HepG2 (cell line): ENCODE results near the gene MRPS25. TPM values are rescaled to one million over a fixed set of nuclear protein-coding genes. Genes with fewer than 3 reads are reported as not detected.

Experiments used
- ARNT2 ChIP-seq: sonication (generic); formaldehyde crosslinking; IDR thresholded peaks from 2 replicates; pipeline ENCODE4 v1.8.0; 2022; ENCODE audit warnings: mild to moderate bottlenecking, low read depth, missing genetic modification reagents, moderate library complexity
- BCL6 ChIP-seq: IDR thresholded peaks from 2 replicates; pipeline ENCODE4 v1.6.1; 2016; ENCODE audit warnings: missing genetic modification reagents, missing compliant biosample characterization
- CAMTA2 ChIP-seq: sonication (generic); formaldehyde crosslinking; IDR thresholded peaks from 2 replicates; pipeline ENCODE4 v1.4.0; 2020; ENCODE audit warnings: mild to moderate bottlenecking, missing genetic modification reagents, borderline replicate concordance
- CENPT ChIP-seq: sonication (generic); formaldehyde crosslinking; IDR thresholded peaks from 2 replicates; pipeline ENCODE4 v1.8.0; 2022; ENCODE audit warnings: low read depth, mild to moderate bottlenecking, moderate library complexity, missing genetic modification reagents
- FOXO1 ChIP-seq: sonication (generic); formaldehyde crosslinking; IDR thresholded peaks from 2 replicates; pipeline ENCODE4 v1.4.0; 2020; ENCODE audit warnings: missing genetic modification reagents
- RARA ChIP-seq: IDR thresholded peaks from 2 replicates; pipeline ENCODE4 v1.6.1; 2016; ENCODE audit warnings: missing genetic modification reagents, missing compliant biosample characterization
- SOX13 ChIP-seq, 3 experiments: fragments of 450-650 bp in 1 of 3; sonication (generic) in 1 of 3; formaldehyde crosslinking in 1 of 3; IDR thresholded peaks in 2 of 3; conservative IDR thresholded peaks in 1 of 3; 2 replicates each; pipeline versions ENCODE4 v1.5.0 to v1.6.1; 2016 to 2020; ENCODE audit warnings: antibody characterized with exemption in 1 of 3, mild to moderate bottlenecking in 1 of 3, missing compliant biosample characterization in 1 of 3, missing genetic modification reagents in 1 of 3, moderate library complexity in 1 of 3
- XRCC5 ChIP-seq: fragments of 200-400 bp; formaldehyde crosslinking; optimal IDR thresholded peaks from 2 replicates; pipeline ENCODE3; 2017; ENCODE audit warnings: mild to moderate bottlenecking, low read length
- ZNF12 ChIP-seq: sonication (generic); formaldehyde crosslinking; IDR thresholded peaks from 2 replicates; pipeline ENCODE4 v1.5.0; 2020; ENCODE audit warnings: missing genetic modification reagents
- ZNF557 ChIP-seq: sonication (generic); formaldehyde crosslinking; IDR thresholded peaks from 2 replicates; pipeline ENCODE4 v1.4.0; 2020; ENCODE audit warnings: missing genetic modification reagents
- ZNF616 ChIP-seq: sonication (generic); formaldehyde crosslinking; IDR thresholded peaks from 2 replicates; pipeline ENCODE4 v1.5.0; 2020; ENCODE audit warnings: low read depth, mild to moderate bottlenecking, missing genetic modification reagents
- ZNF713 ChIP-seq: sonication (generic); formaldehyde crosslinking; IDR thresholded peaks from 2 replicates; pipeline ENCODE4 v1.4.0; 2020; ENCODE audit warnings: mild to moderate bottlenecking, missing genetic modification reagents
- ZNF772 ChIP-seq: sonication (generic); formaldehyde crosslinking; IDR thresholded peaks from 2 replicates; pipeline ENCODE4 v1.5.0; 2020; ENCODE audit warnings: mild to moderate bottlenecking, missing genetic modification reagents
- polyA plus RNA-seq, 8 experiments: library from polyadenylated mRNA; depleted of rRNA in 3 of 8; stranded (reverse) in 7 of 8; unstranded in 1 of 8; fragments of >200 nt; fragmentation: Illumina TruSeq in 4 of 8; extraction: Trizol in 4 of 8; gene quantifications; 2 replicates each; pipeline versions ENCODE4 v1.2.1 to v1.2.3, GENCODE V29; 2011 to 2016; ENCODE audit warnings: low read depth in 4 of 8, missing spikeins in 1 of 8, mixed read lengths in 1 of 8; ENCODE audit not compliant: insufficient read depth in 1 of 8
- total RNA-seq, 5 experiments: library from RNA; depleted of rRNA; stranded (reverse); fragments of >200 nt; fragmentation: Illumina TruSeq; extraction: Trizol; gene quantifications; 2 replicates each; pipeline ENCODE4 v1.2.3, GENCODE V29; 2016; ENCODE audit warnings: low read depth in 1 of 5
- TF ChIP-seq, protein P1 (sequence below): sonication (generic); formaldehyde crosslinking; IDR thresholded peaks from 2 replicates; pipeline ENCODE4 v1.4.0; 2020; ENCODE audit warnings: mild to moderate bottlenecking, missing genetic modification reagents
- TF ChIP-seq, protein P2 (sequence below): sonication (generic); formaldehyde crosslinking; IDR thresholded peaks from 2 replicates; pipeline ENCODE4 v1.9.0; 2021; ENCODE audit warnings: missing genetic modification reagents, mild to moderate bottlenecking, borderline replicate concordance
- TF ChIP-seq, protein P3 (sequence below): sonication (generic); formaldehyde crosslinking; IDR thresholded peaks from 2 replicates; pipeline ENCODE4 v1.8.0; 2022; ENCODE audit warnings: mild to moderate bottlenecking, missing genetic modification reagents, borderline replicate concordance
- TF ChIP-seq, protein P4 (sequence below): sonication (generic); formaldehyde crosslinking; IDR thresholded peaks from 2 replicates; pipeline ENCODE4 v1.4.0; 2020; ENCODE audit warnings: mild to moderate bottlenecking, missing genetic modification reagents, borderline replicate concordance
- TF ChIP-seq, protein P5 (sequence below): sonication (generic); formaldehyde crosslinking; IDR thresholded peaks from 2 replicates; pipeline ENCODE4 v1.5.0; 2020; ENCODE audit warnings: mild to moderate bottlenecking, missing genetic modification reagents
- TF ChIP-seq, protein P6 (sequence below): sonication (generic); formaldehyde crosslinking; IDR thresholded peaks from 2 replicates; pipeline ENCODE4 v1.4.0; 2020; ENCODE audit warnings: mild to moderate bottlenecking, missing genetic modification reagents

Gene MRPS25
- total and polyA plus RNA-seq, 2 of the 13 experiments (the other 11 are each of a cell fraction or from before 2014, with no cell fraction given), result 60.1 to 74.3 TPM

DNA sequence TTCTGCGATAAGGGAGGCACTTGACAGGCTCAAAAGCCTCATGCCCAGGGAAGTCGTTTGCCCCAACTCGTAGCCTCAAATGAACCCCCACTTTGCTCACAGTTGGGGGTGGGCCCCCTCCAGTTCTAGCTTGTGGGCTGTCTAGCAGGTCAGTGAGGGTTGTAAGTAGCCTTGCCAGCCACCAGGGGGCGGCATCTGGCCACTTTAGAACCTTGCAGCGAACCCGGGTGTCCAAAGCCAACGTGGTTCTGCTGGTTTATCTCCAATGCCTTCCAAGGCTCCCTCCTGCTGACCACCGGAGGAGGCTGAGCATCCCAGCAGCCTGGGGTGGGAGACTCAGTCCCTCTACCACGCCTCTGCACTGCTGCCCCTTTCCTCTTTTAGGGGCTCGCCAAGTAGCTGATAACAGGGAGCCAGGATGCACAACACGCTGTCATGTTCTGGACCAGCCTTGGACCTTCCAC, 43.0 kb upstream of the MRPS25 start (continued):
- TF ChIP-seq, protein P1, sequence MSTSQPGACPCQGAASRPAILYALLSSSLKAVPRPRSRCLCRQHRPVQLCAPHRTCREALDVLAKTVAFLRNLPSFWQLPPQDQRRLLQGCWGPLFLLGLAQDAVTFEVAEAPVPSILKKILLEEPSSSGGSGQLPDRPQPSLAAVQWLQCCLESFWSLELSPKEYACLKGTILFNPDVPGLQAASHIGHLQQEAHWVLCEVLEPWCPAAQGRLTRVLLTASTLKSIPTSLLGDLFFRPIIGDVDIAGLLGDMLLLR (CRISPR knock-in tag), result 0 out of 2 replicates have a peak, but pooled peaks have one; percentile 37
- no peak for TF ChIP-seq ZNF772 (CRISPR knock-in tag)
- TF ChIP-seq, protein P2, sequence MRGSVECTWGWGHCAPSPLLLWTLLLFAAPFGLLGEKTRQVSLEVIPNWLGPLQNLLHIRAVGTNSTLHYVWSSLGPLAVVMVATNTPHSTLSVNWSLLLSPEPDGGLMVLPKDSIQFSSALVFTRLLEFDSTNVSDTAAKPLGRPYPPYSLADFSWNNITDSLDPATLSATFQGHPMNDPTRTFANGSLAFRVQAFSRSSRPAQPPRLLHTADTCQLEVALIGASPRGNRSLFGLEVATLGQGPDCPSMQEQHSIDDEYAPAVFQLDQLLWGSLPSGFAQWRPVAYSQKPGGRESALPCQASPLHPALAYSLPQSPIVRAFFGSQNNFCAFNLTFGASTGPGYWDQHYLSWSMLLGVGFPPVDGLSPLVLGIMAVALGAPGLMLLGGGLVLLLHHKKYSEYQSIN (CRISPR knock-in tag), result no peak
- TF ChIP-seq, protein P3, sequence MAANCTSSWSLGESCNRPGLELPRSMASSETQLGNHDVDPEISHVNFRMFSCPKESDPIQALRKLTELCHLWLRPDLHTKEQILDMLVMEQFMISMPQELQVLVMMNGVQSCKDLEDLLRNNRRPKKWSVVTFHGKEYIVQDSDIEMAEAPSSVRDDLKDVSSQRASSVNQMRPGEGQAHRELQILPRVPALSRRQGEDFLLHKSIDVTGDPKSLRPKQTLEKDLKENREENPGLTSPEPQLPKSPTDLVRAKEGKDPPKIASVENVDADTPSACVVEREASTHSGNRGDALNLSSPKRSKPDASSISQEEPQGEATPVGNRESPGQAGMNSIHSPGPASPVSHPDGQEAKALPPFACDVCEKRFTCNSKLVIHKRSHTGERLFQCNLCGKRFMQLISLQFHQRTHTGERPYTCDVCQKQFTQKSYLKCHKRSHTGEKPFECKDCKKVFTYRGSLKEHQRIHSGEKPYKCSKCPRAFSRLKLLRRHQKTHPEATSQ (CRISPR knock-in tag), result no peak
- TF ChIP-seq CENPT (CRISPR knock-in tag), result no peak
- peak; percentile 59 for TF ChIP-seq XRCC5
- TF ChIP-seq ZNF713 (CRISPR knock-in tag), result no peak
- no peak for TF ChIP-seq SOX13 (IDR thresholded peaks at IDR 0.05)
- no peak for TF ChIP-seq SOX13 (CRISPR knock-in tag; conservative IDR thresholded peaks at IDR 0.05 in 1 of 2, IDR thresholded peaks at IDR 0.05 in 1 of 2)
- TF ChIP-seq RARA (CRISPR knock-in tag), result no peak
- no peak for TF ChIP-seq FOXO1 (CRISPR knock-in tag)
- no peak for TF ChIP-seq ZNF557 (CRISPR knock-in tag)
- TF ChIP-seq ARNT2, result no peak
- TF ChIP-seq, protein P4, sequence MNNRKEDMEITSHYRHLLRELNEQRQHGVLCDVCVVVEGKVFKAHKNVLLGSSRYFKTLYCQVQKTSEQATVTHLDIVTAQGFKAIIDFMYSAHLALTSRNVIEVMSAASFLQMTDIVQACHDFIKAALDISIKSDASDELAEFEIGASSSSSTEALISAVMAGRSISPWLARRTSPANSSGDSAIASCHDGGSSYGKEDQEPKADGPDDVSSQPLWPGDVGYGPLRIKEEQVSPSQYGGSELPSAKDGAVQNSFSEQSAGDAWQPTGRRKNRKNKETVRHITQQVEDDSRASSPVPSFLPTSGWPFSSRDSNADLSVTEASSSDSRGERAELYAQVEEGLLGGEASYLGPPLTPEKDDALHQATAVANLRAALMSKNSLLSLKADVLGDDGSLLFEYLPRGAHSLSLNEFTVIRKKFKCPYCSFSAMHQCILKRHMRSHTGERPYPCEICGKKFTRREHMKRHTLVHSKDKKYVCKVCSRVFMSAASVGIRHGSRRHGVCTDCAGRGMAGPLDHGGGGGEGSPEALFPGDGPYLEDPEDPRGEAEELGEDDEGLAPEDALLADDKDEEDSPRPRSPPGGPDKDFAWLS (CRISPR knock-in tag), result no peak
- TF ChIP-seq ZNF12 (CRISPR knock-in tag), result no peak
- 0 out of 2 replicates have a peak, but pooled peaks have one; percentile 9 for TF ChIP-seq BCL6 (CRISPR knock-in tag)
- TF ChIP-seq ZNF616 (CRISPR knock-in tag), result no peak
- no peak for TF ChIP-seq CAMTA2
- TF ChIP-seq, protein P5, sequence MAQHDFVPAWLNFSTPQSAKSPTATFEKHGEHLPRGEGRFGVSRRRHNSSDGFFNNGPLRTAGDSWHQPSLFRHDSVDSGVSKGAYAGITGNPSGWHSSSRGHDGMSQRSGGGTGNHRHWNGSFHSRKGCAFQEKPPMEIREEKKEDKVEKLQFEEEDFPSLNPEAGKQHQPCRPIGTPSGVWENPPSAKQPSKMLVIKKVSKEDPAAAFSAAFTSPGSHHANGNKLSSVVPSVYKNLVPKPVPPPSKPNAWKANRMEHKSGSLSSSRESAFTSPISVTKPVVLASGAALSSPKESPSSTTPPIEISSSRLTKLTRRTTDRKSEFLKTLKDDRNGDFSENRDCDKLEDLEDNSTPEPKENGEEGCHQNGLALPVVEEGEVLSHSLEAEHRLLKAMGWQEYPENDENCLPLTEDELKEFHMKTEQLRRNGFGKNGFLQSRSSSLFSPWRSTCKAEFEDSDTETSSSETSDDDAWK (CRISPR knock-in tag), result no peak
- TF ChIP-seq, protein P6, sequence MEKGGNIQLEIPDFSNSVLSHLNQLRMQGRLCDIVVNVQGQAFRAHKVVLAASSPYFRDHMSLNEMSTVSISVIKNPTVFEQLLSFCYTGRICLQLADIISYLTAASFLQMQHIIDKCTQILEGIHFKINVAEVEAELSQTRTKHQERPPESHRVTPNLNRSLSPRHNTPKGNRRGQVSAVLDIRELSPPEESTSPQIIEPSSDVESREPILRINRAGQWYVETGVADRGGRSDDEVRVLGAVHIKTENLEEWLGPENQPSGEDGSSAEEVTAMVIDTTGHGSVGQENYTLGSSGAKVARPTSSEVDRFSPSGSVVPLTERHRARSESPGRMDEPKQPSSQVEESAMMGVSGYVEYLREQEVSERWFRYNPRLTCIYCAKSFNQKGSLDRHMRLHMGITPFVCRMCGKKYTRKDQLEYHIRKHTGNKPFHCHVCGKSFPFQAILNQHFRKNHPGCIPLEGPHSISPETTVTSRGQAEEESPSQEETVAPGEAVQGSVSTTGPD, result no peak
